HepG2 (cell line): Measurements from ENCODE around the gene GIPC3. TPM values are rescaled to one million over a fixed set of nuclear protein-coding genes. Genes with fewer than 3 reads are reported as not detected.

ENCODE experiments used
- ARNT ChIP-seq: fragments of 450-650 bp; IDR thresholded peaks from 2 replicates; pipeline ENCODE4 v1.6.1; 2017
- GATAD1 ChIP-seq: IDR thresholded peaks from 2 replicates; pipeline ENCODE4 v1.6.1; 2016; ENCODE audit warnings: missing genetic modification reagents, missing compliant biosample characterization
- KLF6 ChIP-seq: IDR thresholded peaks from 2 replicates; pipeline ENCODE4 v1.8.0; 2016; ENCODE audit warnings: missing biosample characterization, missing genetic modification reagents
- KMT2B ChIP-seq: IDR thresholded peaks from 2 replicates; pipeline ENCODE4 v1.6.1; 2016; ENCODE audit warnings: missing genetic modification reagents, missing compliant biosample characterization
- MEF2D ChIP-seq: sonication (generic); formaldehyde crosslinking; IDR thresholded peaks from 2 replicates; pipeline ENCODE4 v1.5.1; 2020; ENCODE audit warnings: mild to moderate bottlenecking, missing genetic modification reagents
- MXD4 ChIP-seq: IDR thresholded peaks from 2 replicates; pipeline ENCODE4 v1.6.1; 2016; ENCODE audit warnings: mild to moderate bottlenecking, missing biosample characterization, missing genetic modification reagents
- MXI1 ChIP-seq: IDR thresholded peaks from 3 replicates; pipeline ENCODE4 v1.6.1; 2012; ENCODE audit warnings: low read depth, low read length, inconsistent platforms, borderline replicate concordance
- RBFOX2 ChIP-seq: fragments of 200-400 bp; formaldehyde crosslinking; IDR thresholded peaks from 2 replicates; pipeline ENCODE4 v1.6.1; 2017; ENCODE audit warnings: low read depth, mild to moderate bottlenecking, low read length
- SSRP1 ChIP-seq: IDR thresholded peaks from 2 replicates; pipeline ENCODE4 v1.6.1; 2016; ENCODE audit warnings: control low read depth
- THAP11 ChIP-seq: IDR thresholded peaks from 2 replicates; pipeline ENCODE4 v1.6.1; 2016; ENCODE audit warnings: missing biosample characterization, missing genetic modification reagents
- ZBTB1 ChIP-seq: sonication (generic); formaldehyde crosslinking; IDR thresholded peaks from 2 replicates; pipeline ENCODE4 v1.4.0; 2020; ENCODE audit warnings: missing genetic modification reagents, borderline replicate concordance
- ZEB1 ChIP-seq: IDR thresholded peaks from 2 replicates; pipeline ENCODE4 v1.6.1; 2012; ENCODE audit warnings: mild to moderate bottlenecking, low read depth, inconsistent platforms; ENCODE audit not compliant: insufficient replicate concordance
- ZNF138 ChIP-seq: sonication (generic); formaldehyde crosslinking; IDR thresholded peaks from 2 replicates; pipeline ENCODE4 v1.5.0; 2020; ENCODE audit warnings: mild to moderate bottlenecking, low read depth, missing genetic modification reagents
- ZNF234 ChIP-seq: sonication (generic); formaldehyde crosslinking; conservative IDR thresholded peaks from 2 replicates; pipeline ENCODE4 v1.5.1; 2020; ENCODE audit warnings: mild to moderate bottlenecking, missing genetic modification reagents
- ZNF275 ChIP-seq: sonication (generic); formaldehyde crosslinking; IDR thresholded peaks from 2 replicates; pipeline ENCODE4 v1.8.0; 2022; ENCODE audit warnings: missing genetic modification reagents, mild to moderate bottlenecking, inconsistent platforms, borderline replicate concordance
- ZNF607 ChIP-seq: sonication (generic); formaldehyde crosslinking; IDR thresholded peaks from 2 replicates; pipeline ENCODE4 v1.5.1; 2020; ENCODE audit warnings: missing genetic modification reagents, mild to moderate bottlenecking, borderline replicate concordance
- ZNF75D ChIP-seq: sonication (generic); formaldehyde crosslinking; IDR thresholded peaks from 2 replicates; pipeline ENCODE4 v1.8.1; 2023; ENCODE audit warnings: missing genetic modification reagents, mild to moderate bottlenecking, borderline replicate concordance
- ZNF816 ChIP-seq: sonication (generic); formaldehyde crosslinking; IDR thresholded peaks from 2 replicates; pipeline ENCODE4 v1.8.0; 2022; ENCODE audit warnings: missing genetic modification reagents, mild to moderate bottlenecking, borderline replicate concordance
- polyA plus RNA-seq, 8 experiments: library from polyadenylated mRNA; depleted of rRNA in 3 of 8; stranded (reverse) in 7 of 8; unstranded in 1 of 8; fragments of >200 nt; fragmentation: Illumina TruSeq in 4 of 8; extraction: Trizol in 4 of 8; gene quantifications; 2 replicates each; pipeline versions ENCODE4 v1.2.1 to v1.2.3, GENCODE V29; 2011 to 2016; ENCODE audit warnings: low read depth in 4 of 8, missing spikeins in 1 of 8, mixed read lengths in 1 of 8; ENCODE audit not compliant: insufficient read depth in 1 of 8
- total RNA-seq, 5 experiments: library from RNA; depleted of rRNA; stranded (reverse); fragments of >200 nt; fragmentation: Illumina TruSeq; extraction: Trizol; gene quantifications; 2 replicates each; pipeline ENCODE4 v1.2.3, GENCODE V29; 2016; ENCODE audit warnings: low read depth in 1 of 5
- TF ChIP-seq, protein P1 (sequence below), 2 experiments: sonication (generic) in 1 of 2; formaldehyde crosslinking in 1 of 2; IDR thresholded peaks; 2 replicates each; pipeline versions ENCODE4 v1.4.0 to v1.6.1; 2016 to 2020; ENCODE audit warnings: borderline replicate concordance in 1 of 2, low read depth in 1 of 2, mild to moderate bottlenecking in 1 of 2, missing genetic modification reagents in 1 of 2
- TF ChIP-seq, protein P2 (sequence below): sonication (generic); formaldehyde crosslinking; IDR thresholded peaks from 2 replicates; pipeline ENCODE4 v1.5.1; 2020; ENCODE audit warnings: mild to moderate bottlenecking, missing genetic modification reagents, moderate library complexity

Gene GIPC3
- total and polyA plus RNA-seq, 2 of the 13 experiments (the other 11 are each of a cell fraction or from before 2014, with no cell fraction given) = 0.05 TPM; not detected in 1

DNA sequence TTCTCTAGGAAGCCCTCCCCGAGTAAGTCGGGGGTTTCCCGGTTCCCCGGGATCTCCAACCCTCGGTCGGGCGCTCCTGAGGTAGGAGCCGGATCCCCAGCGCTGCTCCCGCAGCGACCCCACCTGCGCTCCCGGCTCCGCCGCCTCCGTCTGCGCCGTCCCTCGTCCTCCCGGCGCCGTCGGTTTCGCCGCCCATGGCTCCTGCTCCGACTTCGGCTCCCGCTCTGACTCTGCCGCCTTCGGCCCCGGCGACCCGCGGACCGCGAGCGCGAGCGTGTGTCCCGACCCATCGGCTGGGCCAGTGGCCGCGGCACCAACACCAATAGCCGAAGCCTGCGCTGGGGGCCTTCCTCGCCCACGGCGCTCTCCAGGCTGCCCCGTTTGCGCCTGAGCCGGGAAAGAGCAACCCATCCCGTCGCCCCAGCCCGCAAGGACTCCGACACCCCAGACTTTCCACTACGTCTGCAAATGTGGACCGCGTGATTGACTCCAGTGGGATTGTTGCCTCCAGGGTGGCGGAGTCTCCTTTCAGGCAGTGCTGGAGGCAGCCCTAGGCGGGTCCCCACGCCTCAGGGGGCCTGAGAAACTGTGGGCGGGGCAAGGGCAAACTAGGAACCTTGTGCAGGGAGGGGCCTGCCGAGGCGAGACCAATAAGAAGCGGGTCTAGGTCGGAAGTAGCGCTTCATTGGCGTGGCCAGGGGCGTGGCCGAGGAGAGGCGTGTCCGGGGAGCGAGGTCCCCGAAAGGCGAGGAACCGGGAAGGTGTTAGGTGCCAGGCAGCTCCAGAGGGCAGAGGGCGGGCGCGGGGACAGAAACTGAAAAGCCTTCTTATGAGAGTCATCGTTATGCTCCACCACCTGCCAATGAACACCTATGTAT, 41.4 kb downstream of the GIPC3 start, which contains the start of gene CACTIN (continued):
- TF ChIP-seq ZNF816 (CRISPR knock-in tag) (no peak), ZNF75D (0 out of 2 replicates have a peak, but pooled peaks have one; percentile 68), ZNF234 (CRISPR knock-in tag) (0 out of 2 replicates have a peak, but pooled peaks have one; percentile 74), MEF2D (CRISPR knock-in tag) (peak; percentile 12; the same call in 1 of the 2 replicates), MXD4 (CRISPR knock-in tag) (peak; percentile 90), ZNF275 (CRISPR knock-in tag) (peak; percentile 60; the same call in 1 of the 2 replicates), ZEB1 (no peak), KMT2B (CRISPR knock-in tag) (peak; percentile 75), GATAD1 (CRISPR knock-in tag) (peak; percentile 100), ARNT (no peak), MXI1 (peak; percentile 86), SSRP1 (no peak), ZNF607 (no peak; the same call in none of the 2 replicates), ZBTB1 (CRISPR knock-in tag) (no peak), ZNF138 (CRISPR knock-in tag) (peak; percentile 87; the same call in 1 of the 2 replicates), KLF6 (CRISPR knock-in tag) (peak; percentile 66; the same call in 1 of the 2 replicates), RBFOX2 (peak; percentile 91), THAP11 (CRISPR knock-in tag) (peak; percentile 95)
- TF ChIP-seq, protein P1, sequence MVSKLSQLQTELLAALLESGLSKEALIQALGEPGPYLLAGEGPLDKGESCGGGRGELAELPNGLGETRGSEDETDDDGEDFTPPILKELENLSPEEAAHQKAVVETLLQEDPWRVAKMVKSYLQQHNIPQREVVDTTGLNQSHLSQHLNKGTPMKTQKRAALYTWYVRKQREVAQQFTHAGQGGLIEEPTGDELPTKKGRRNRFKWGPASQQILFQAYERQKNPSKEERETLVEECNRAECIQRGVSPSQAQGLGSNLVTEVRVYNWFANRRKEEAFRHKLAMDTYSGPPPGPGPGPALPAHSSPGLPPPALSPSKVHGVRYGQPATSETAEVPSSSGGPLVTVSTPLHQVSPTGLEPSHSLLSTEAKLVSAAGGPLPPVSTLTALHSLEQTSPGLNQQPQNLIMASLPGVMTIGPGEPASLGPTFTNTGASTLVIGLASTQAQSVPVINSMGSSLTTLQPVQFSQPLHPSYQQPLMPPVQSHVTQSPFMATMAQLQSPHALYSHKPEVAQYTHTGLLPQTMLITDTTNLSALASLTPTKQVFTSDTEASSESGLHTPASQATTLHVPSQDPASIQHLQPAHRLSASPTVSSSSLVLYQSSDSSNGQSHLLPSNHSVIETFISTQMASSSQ (IDR thresholded peaks at IDR 0.05; ENCODE audit: low read depth) = no peak
- TF ChIP-seq, protein P1 (CRISPR knock-in tag; IDR thresholded peaks at IDR 0.05; ENCODE audit: borderline replicate concordance) = peak; percentile 72; the same call in 1 of the 2 replicates
- TF ChIP-seq, protein P2, sequence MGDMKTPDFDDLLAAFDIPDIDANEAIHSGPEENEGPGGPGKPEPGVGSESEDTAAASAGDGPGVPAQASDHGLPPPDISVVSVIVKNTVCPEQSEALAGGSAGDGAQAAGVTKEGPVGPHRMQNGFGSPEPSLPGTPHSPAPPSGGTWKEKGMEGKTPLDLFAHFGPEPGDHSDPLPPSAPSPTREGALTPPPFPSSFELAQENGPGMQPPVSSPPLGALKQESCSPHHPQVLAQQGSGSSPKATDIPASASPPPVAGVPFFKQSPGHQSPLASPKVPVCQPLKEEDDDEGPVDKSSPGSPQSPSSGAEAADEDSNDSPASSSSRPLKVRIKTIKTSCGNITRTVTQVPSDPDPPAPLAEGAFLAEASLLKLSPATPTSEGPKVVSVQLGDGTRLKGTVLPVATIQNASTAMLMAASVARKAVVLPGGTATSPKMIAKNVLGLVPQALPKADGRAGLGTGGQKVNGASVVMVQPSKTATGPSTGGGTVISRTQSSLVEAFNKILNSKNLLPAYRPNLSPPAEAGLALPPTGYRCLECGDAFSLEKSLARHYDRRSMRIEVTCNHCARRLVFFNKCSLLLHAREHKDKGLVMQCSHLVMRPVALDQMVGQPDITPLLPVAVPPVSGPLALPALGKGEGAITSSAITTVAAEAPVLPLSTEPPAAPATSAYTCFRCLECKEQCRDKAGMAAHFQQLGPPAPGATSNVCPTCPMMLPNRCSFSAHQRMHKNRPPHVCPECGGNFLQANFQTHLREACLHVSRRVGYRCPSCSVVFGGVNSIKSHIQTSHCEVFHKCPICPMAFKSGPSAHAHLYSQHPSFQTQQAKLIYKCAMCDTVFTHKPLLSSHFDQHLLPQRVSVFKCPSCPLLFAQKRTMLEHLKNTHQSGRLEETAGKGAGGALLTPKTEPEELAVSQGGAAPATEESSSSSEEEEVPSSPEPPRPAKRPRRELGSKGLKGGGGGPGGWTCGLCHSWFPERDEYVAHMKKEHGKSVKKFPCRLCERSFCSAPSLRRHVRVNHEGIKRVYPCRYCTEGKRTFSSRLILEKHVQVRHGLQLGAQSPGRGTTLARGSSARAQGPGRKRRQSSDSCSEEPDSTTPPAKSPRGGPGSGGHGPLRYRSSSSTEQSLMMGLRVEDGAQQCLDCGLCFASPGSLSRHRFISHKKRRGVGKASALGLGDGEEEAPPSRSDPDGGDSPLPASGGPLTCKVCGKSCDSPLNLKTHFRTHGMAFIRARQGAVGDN = peak; percentile 83
